ENCODE measurements around the gene PKDCC.
A peak's percentile ranks its signal among the peaks of the same experiment; 100 is the strongest.

The PKDCC gene

DNA sequence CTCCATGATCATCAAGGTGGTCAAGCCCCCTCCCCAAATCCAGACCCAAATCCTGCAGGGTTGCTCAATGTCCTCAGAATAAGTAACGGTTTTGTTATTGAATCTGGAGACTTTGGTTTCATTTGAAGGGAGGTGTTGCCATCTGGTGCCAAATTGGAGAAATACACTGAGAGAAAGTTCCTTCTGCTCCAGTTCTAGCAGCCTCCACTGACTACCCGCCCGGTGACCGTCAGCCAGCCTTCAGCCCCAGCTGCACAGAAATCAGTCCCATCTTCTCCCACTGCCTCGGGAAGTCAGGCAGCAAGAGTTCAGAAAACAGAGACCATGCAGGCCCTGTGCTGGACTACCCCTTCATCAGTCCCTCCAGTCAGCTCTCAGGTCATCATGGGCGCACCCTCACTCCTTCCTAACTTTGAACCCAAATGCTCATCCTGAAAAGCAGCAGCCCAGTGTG is 38.7 kb downstream of the PKDCC start:
- DNase-seq: peak in 30 of 51 donors; percentile 8 to 80 (median 36)

DNA sequence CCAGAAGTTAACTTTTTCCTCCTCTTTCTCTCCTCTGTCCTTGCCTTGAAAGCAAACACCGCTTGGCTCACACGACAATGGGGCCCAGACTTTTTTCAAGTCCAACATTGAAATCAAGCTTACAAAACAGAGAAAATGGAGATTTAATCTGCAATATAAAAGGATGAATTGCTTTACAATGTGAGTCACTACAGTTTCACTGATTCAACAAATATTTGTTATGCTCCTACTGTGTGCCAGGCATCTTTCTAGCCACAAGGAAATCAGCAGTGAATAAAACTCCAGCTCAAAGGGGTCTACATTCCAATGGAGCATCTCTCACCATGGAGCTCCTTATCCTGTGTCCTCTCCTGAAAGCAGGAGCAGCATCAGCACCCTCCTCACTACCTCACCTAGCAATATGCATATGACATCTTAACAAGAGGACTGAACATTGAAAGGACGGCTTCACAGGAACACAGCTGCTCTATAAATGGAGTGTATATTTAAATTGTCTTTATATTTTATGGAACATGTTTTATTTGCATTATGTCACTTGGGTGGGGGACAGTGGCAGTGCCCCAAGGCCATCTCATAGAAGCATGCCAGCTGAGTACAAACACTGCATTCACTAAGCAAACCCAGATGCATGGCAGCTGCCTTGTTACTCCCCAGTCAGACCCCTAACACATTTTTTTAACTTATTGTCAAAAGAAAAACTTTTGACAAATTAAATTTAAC is 39.5 kb downstream of the PKDCC start:
- peak in 3 of 51 donors; percentile 10 to 46 (median 30) for DNase-seq

DNA sequence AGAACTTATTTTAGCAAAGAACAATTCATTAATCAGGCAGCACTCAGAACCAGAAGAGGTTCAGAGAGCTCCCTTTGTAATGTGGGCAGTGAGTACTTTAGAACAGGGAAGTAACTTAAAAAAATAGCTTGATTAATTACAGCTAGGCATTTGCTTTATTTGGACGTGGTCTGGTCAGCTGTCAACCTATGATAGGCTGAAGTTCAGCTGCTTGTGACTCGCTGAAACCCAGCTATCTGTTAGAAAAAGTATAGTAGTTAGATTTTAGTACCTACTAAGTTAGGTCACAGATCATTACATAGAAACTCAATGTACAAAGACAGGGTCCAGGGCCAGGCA is 40.0 kb downstream of the PKDCC start:
- DNase-seq: no peak

DNA sequence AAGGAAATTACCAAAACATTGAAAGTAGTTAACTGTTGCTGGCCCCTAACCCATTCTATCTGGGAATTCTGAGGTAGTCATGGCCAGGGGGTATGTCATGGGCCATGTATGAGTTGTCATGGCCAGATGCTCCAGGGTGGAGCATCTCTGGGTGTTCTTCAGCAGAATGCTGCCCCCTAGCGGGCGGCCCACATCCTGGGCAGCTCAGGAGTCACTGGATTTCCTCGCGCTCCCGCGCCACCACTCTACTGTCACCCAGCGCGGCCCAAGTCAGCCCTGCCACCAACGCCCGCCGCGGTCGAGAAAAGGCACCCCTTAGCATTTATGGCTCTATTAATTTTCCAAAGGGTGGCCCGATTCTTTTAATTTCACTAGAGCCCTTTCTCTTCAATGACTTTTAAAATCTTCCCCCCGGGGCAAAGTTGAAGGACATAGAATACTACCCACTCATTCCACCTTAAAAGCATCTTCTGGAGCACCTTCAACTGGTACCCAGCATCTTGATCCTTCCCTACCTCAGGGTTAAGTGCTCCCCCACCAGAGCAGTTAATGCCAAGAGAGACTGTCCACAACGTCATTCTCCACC is 41.6 kb downstream of the PKDCC start:
- peak in 4 of 51 donors; percentile 11 to 23 (median 19) for DNase-seq

DNA sequence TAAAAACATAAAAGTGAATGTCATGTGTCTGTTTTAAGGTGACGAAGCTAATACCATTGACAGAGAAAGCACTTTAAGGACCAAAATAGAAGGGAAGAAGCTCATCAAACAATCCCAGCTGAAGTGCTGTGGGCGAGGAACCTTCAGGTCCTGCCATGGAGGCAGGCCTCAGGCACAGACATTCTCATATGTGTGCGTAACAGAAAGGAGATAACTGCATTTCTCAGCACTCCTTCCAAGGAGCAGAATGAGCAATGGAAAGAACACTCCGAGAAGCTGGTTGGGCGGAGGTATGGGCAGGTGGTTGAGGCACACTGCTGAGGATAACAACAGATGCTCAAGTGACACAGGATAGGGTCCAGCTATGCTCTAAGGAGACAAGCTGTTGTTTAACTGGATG is 42.4 kb downstream of the PKDCC start:
- DNase-seq: no peak

DNA sequence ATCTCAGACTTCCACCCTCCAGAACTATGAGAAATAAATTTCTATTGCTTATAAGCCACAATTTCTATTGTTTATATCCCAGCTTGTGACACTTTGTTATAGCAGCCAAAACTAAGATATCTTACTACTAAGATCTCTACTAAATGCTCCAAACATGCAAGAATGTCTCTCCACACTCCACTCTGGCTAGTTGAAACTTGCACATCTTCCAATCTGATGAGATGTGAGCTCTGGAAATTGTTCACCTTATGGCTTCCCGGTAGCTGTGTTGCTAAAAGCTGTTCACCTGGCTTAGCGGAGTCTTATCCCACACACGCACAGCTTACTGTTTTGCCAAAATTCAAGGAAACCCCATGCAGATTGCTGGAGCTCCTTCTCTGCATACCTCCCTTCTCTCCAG is 43.9 kb downstream of the PKDCC start:
- DNase-seq: no peak

DNA sequence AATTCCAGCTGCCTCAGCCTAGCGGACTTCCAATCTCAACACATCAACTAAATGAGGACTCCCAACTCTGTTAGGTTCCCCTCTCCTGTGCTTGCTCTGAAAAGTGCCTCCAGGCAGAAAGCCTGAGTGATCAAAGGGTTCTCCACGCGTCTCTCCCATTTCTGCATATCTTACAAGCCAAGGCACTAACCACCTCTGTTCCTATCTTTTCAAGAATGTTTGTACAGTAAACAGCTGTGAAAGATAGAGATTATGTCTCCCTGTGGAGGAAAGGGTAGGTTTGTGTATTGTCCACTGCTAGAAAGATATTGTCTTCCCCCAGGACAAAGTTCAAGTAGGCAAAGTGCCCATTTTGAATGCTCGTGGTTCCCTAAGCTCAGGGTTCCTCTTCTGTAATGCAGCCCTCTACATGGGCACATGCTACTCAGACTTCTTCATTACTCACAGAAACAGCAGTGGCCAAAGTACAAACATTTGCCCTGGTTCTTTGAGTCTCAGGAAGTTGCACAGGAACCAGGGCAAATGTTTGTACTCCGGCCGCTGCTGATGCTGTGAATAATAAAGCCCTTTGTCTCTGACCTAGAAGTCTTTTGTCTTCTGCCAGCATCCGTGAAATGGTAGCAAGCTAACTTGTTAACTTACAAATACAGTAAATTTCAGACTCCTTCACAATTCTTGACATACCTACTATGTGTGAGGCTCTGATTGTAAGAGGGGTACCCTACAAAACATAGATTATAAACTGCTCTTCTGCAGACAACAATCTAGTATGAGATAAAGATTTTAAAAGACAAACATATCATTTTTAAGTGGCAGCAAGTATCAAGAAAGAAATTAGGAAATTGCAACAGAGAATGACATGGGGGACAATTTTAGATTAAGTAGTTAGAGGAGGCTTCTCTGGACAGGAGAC is 44.5 kb downstream of the PKDCC start:
- peak in 15 of 51 donors; percentile 8 to 68 (median 19) for DNase-seq

DNA sequence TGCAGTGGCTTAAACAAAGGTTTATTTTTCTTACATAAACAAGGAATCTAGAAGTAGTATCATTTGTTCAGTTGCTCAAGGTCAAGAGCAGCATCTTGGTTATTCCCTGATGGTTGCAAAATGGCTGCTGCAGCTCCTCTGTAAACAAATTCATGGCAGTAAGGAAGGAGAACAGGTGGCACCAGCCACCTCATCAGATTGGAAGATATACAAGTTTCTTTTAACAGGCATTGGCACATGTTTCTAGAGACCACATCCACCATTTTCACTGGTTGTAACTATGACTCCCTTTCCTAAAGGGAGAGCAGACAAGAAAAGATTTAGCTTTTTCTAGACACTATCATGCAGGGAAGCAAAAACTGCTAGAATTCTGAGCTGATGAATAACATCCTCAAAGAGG is 46.3 kb downstream of the PKDCC start:
- no peak for DNase-seq

DNA sequence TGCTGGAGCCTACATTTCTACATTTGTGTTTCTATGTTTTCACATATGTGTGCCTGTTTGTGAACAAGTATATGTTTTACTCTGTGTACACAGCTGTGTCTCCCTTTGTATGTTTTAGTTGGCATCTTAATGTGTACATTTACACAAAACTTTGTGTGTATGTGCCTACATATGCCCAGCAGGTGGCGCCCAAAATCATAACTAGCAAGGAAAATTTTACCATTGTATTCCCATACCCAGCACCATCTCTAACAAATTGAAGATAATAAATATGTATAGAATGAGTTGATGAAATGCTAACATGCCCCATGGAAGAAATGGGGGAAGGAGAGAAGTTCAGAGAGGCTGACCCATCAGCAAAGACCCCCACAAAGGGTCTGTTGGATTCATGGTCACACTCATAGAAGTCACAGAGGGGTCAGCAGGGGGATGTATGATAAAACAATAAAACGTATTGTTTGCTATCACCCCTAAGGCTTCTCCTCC is 48.1 kb downstream of the PKDCC start:
- DNase-seq: peak in 31 of 51 donors; percentile 8 to 83 (median 47)

DNA sequence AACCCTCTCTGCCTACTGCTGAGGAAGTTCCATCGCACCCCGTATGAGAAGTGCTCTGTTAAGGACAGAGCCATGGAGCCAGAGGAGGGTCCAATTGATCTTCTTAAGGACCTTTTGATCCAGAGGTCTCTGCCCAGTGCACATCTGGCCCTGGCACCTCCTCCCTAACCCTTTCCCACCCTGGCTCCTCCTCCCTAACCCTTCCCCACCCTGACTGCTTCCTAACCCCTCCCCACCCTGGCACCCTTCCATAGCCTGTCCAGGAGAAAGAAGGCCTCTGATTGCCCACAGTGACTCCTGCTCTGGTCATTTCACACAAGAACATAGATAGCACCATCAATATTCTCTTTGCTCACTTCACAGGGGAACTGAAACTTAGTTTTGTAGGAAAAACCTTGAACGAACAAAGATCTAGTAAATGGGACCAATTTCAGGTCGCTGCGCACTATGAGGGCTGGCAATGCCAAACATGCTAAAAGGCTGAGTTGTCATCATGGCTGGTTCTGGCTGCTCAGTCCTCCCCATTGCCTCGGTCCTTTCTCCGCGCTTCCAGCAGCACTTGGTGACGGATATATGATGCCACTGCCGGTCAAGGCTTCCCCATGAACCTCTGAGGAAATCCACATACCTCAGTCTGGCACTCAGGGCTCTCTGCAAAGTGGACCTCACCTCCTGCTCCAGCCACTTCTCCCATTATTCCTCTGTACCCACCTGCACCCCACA is 49.2 kb downstream of the PKDCC start:
- no peak for DNase-seq

DNA sequence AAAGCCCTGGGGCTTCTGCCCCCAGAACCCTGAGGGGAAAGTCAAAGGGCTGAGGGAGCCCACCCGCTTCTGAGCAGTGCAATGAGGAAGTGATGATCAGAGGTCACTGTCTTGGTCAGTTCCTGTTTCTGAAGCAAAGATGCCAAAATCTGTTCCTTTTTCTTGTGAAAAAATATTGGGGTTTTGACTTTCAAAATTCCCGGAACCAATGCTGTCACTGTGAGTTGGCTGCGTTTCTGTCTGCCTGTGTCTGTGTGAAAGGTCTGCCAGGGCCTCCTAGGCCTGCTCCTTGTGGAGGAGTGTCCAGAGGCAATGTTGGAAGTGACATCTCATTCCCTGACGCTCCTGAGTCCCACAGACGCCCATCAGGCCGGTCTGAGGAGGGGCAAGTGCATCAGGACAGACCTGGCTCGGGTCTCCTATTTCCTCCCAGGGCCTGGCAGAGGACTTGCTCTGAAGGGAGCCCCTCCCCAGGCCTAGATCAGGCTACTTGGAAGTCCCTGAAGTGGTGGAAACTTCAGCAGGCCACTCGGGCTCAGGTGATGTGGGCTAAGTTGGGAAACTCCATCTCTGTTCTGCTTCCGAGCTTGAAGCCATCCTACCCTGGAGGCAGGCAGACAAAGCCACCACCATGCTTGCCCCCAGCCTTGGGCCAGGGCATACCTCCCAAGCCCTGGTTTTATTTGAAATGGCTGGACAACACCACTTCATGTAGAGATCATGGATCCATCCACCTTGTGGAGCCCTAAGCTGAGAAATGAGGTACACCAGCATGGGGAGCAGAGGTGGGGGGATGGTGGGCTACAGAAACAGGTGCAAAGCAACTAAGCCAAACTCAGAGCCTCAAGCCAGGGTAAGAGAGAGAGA is 51.0 kb downstream of the PKDCC start:
- no peak for DNase-seq

DNA sequence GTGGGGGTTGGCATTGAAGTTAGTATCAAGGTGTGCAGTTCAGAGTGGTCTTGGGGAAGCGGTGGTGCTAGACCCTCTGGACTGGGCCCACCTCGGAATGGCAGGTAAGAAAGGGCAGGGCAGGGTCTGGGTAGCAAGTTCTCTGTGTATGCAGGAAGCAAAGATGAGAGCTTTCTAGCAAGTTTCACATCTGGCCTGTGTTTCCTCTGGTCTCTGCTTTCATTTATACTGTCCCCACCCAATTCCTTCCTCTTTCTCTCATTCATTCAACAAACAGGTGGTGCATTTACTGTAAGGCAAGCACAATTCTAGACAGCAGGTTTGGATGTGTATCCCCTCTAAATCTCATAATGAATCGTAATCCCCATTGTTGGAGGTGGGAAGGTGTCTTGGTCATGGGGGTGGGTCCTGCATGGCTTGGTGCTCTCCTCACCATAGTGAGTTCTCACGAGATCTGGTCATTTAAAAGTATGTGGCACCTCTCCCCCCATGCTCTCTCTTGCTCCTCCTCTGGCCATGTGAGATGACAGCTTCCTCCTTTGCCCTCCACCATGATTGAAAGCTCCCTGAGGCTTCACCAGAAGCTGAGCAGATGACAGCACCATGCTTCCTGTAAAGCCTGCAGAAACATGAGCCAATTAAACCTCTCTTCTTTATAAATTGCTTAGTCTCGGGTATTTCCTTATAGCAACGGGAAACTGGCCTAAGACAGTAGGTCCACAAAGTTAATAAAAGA is 51.8 kb downstream of the PKDCC start:
- DNase-seq: no peak

DNA sequence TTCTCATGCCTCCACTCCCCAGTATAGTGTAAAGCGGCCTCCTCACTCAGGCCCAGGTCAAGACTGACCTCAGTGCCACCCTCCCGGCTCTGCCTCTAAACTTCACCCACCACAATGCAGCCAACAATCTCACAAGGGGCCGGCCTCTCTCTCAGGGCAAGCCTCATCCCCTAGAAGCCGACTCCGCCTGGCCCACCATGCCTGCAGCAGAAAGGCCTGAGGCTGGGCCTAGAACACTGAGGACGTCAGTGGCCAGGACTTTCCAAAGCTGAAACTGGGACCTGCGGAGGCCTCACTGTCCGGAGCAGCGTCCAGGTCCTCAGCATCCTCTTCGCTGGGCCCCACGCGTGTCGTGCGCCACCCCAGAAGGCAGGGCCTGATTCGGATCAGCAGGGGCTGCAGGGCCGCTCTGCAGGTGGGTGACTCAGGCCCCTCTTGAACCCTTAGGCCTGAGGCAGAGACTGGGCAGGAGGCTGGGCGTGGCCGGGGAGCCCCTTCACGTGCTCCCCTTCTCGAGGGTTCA is 52.9 kb downstream of the PKDCC start:
- DNase-seq: no peak

DNA sequence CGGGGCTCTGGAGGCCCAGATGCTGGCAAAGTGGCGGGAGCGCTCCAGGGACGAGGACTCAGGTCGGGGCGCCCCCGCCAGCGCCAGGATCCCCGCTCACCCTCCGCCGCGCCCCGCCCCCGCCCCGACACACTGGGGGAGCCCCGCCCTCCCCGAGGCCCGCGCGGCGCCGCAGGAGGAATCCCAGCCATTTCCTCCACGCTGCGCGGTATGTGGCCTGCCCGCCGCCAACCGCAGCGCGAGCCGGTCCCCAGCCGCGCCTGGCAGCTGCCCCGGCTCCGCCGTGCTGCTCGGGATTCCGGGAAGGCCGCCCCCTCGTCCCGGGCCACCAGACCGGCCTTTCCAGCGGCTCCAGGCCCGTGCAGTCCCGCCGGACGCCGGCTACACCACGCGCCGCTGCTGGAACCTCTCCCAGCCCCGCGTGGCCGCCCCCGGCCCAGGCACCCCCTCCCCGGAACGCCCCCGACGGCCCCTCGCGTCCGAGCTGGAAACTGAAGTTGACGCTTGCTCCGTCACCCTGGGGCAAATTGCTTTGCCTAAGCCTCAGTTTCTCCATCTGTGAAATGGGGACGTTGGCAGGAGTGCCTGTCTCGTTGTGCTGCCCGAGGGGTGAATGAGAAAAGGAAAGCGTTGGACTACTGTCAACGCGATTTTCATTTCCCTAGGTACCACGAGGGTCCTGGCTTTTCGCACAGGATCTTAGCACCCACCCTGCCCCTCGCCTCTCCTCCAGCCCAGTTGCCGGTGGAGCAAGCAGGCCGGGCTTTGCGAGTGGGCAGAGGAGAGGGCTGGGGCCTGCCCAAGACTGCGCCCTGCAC is 53.6 kb downstream of the PKDCC start:
- peak in 20 of 51 donors; percentile 11 to 59 (median 30) for DNase-seq

DNA sequence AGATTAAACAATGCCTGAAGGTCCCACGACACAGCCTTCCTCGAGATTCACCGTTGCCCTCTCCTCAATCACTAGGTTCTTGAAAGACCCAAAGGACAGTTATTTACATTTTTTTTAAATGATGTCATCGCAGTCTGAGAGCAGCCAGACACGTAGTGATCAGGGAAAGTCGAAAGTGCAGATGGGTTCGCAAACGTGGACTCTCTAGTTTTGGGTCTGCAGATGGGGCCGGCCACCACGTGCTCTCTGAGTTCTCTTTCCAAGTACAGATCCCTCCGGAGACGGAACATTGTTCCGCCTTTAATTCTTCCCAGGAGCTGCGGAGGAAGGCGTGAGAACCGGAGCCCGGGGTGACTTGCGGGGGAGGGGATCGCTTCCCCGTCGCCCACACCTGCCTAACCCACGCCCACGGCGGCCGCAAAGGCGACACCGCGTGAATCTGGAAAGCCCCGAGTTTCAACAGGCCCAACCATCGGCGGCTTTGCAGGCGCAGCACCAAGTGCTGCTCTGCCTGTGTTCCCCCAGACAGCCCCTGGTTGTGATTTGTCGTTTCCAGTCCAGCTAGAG is 54.3 kb downstream of the PKDCC start:
- DNase-seq: peak in 19 of 51 donors; percentile 12 to 45 (median 25)

DNA sequence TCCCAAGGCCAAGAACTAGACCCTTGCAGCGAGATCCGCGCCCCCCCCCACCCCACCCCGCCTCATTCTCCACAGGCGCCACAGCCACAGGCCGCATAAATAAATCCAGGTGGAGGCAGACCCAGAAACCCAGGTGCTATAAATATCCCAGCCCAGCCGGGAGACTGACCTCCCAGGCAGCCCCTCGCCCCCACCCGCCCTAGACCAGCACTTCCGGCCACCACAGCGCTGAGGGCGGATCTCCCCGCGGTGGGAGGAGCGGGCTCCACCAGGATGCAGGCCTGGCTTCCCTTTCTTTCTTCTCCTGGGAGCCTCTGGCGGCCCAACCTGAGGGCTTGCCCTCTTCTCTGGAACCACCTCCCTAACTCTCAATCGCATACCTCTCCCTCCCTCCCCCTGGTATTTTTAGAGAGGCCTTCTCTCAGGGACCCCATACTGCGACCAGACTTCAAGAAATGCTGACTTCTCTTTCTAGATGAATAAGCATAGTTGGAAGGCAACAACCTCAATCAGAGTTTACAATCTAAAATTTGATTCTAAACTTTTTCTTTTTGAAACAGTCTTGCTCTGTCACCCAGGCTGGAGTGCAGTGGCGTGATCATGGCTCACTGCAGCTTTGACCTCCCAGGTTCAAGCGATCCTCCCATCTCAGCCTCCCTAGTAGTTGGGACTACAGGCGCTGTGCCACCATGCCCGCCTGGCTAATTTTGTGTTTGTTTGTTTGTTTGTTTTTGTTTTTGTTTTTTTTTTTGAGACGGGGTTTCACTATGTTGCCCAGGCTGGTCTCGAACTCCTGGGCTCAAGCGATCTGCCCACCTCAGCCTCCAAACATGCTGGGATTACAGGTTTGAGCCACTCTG is 55.0 kb downstream of the PKDCC start:
- peak in 3 of 51 donors; percentile 10 to 21 (median 21) for DNase-seq

DNA sequence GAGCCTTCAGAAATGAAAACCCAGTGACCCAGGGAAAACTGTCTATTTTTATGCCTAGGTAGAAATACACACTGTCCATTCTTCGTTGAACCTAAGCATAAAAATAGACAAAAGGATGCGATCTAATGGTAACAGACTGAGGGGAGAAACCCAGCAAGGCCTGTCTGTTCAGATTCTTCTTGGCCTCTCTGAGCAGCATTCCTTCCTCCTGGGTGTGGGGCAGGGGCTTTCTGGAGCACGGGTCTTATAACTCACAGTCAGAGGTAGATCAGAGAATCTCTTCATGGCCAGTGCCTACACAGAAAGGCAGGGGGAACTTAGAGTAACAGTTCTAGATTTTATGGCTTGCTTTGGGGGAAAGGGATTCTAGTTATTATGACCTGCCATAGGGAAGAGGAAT is 56.0 kb downstream of the PKDCC start:
- no peak for DNase-seq
